Measurements from ENCODE around the gene AMT.
A peak's percentile ranks its signal among the peaks of the same experiment; 100 is the strongest.
"Not testable (repeated sequence)": the region's sequence is repeated elsewhere in the genome, so short reads cannot be mapped to it uniquely, and the experiment has no call there.

The AMT gene

DNA sequence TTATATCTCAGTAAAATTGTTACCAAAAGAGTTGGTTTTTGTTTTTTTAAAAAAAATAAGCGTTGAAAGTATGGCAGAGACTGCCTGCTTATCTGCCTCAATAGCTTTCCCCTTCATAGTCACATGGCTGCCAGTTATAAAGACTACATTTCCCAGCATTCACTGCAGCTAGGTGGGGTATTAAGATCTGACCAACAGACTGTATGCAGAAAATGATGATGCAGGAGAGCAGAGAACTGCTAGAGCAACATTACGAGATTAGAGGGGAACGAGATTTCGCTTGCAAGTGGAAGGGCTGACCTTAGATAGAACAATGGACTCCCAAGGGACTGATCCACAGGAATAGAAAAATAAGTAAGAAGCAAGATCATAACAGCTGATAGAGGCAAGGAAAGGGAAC lies 24.8 kb downstream of the AMT start:
- Mint-ChIP-seq H3K4me1 (ENCODE audit: low read depth in 2 of 2) (peaks cover 53 to 75% of the 10 kb centered on the region in 2 donors), H3K9me3 (no peaks in the 10 kb centered on the region), H3K36me3 (ENCODE audit: insufficient read depth) (peaks cover 77% of the 10 kb centered on the region), H3K27ac (peak overlapping the region; percentile 82 to 87), H3K27me3 (no peaks in the 10 kb centered on the region), H3K4me3 (peak overlapping the region; percentile 2 to 28)
- DNase-seq (no peak), ATAC-seq (replicated peaks) (peak; percentile 58)

DNA sequence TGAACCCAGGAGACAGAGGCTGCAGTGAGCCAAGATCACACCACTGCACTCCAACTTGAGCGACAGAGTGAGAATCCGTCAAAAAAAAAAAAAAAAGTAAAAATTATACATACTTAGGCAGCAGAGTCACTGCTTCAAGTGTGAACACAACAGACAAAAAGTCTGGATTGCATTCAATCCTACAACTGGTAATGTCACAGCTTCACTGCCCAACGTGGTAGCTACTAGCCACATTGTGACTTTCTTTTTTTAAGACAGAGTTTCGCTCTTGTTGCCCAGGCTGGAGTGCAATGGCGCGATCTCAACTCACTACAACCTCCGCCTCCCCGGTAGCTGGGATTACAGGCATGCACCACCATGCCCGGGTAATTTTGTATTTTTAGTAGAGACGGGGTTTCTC lies 31.0 kb downstream of the AMT start:
- not testable (repeated sequence) for ATAC-seq (replicated peaks); H3K4me3 Mint-ChIP-seq; H3K27ac Mint-ChIP-seq; H3K9me3 Mint-ChIP-seq; H3K27me3 Mint-ChIP-seq; DNase-seq
- Mint-ChIP-seq H3K36me3 (ENCODE audit: insufficient read depth) (peaks cover 67% of the 10 kb centered on the region), H3K4me1 (ENCODE audit: low read depth in 2 of 2) (peaks cover 47 to 57% of the 10 kb centered on the region in 2 donors)

DNA sequence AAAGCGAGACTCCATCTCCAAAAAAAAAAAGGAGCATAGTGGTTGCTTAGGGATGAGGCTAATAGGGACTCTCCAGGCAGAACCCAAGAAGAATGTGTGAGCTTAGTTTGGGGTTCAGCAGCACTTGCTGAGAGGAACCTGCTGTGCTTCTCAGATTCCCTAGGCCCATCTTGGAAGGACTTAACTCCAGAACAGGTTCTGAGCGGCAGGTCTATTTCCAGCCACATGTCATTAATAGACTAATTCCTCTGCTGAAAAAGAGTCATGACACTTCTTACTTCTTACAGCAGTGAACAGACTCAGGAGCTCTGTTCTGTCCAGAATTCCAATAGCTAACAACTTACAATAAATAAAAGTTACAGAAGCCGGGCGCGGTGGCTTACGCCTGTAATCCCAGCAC lies 33.0 kb downstream of the AMT start:
- peaks cover 38 to 52% of the 10 kb centered on the region in 2 donors for H3K4me1 Mint-ChIP-seq (ENCODE audit: low read depth in 2 of 2)
- H3K4me3 Mint-ChIP-seq: peak overlapping the region in 1 of 2 donors; percentile 14
- DNase-seq (no peak), ATAC-seq (replicated peaks) (no peak)
- H3K9me3 Mint-ChIP-seq: no peaks in the 10 kb centered on the region
- H3K36me3 Mint-ChIP-seq (ENCODE audit: insufficient read depth): peaks cover 54% of the 10 kb centered on the region
- H3K27ac Mint-ChIP-seq: peak overlapping the region in 1 of 2 donors; percentile 82
- H3K27me3 Mint-ChIP-seq: no peaks in the 10 kb centered on the region

DNA sequence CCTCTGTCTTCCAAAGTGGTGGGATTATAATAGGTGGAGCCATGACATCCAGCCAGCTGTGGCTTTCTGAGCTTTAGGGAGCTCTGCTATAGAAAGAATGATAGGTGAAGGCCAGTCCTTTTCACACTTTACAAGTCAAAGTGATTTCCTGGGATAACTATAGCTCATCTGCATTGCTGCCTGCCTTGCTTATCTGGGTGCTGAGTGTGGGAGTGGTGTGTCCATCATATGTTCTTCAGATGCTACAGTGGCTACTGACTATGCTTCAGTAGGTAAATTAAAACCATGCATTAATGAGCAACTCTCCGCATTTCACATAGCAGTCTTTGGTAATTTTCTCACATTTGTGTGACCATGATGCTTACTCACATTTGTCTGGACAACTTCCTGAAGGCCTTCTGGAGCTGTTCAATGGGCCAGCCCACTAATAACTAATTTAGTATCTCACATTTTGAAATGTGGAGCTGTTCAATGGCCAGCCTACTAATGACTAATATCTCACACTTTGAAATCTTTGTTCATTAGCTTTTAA lies 33.9 kb downstream of the AMT start:
- Mint-ChIP-seq H3K27ac (peak overlapping the region; percentile 41 to 82), H3K36me3 (ENCODE audit: insufficient read depth) (peaks cover 53% of the 10 kb centered on the region), H3K27me3 (no peaks in the 10 kb centered on the region), H3K4me1 (ENCODE audit: low read depth in 2 of 2) (peaks cover 41 to 53% of the 10 kb centered on the region in 2 donors), H3K4me3 (peak overlapping the region; percentile 8 to 38), H3K9me3 (no peaks in the 10 kb centered on the region)
- ATAC-seq (replicated peaks) (peak; percentile 16), DNase-seq (no peak)

DNA sequence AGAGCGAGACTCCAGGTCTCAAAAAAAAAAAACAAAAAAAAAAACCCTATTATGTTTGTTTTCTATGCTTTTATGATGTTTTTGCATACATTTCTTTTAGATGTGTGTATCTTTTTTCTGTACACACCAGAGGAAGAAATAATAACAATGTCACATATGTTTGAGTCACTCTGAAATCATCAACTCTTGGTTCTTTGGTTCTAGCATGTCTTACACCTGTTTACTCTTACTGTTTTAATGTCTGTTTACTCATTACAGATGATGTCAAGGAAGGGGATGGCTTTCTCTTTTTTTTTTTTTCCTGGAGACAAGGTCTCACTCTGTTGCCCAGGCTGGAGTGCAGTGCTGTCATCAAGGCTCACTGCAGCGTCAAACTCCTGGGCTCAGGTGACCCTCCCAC lies 34.6 kb downstream of the AMT start:
- H3K4me3 Mint-ChIP-seq: peak overlapping the region; percentile 8 to 38
- ATAC-seq (replicated peaks): peak; percentile 31
- peaks cover 41 to 51% of the 10 kb centered on the region in 2 donors for H3K4me1 Mint-ChIP-seq (ENCODE audit: low read depth in 2 of 2)
- peaks cover 47% of the 10 kb centered on the region for H3K36me3 Mint-ChIP-seq (ENCODE audit: insufficient read depth)
- peak overlapping the region; percentile 41 to 82 for H3K27ac Mint-ChIP-seq
- no peaks in the 10 kb centered on the region for H3K27me3 Mint-ChIP-seq
- no peak for DNase-seq
- H3K9me3 Mint-ChIP-seq: no peaks in the 10 kb centered on the region

DNA sequence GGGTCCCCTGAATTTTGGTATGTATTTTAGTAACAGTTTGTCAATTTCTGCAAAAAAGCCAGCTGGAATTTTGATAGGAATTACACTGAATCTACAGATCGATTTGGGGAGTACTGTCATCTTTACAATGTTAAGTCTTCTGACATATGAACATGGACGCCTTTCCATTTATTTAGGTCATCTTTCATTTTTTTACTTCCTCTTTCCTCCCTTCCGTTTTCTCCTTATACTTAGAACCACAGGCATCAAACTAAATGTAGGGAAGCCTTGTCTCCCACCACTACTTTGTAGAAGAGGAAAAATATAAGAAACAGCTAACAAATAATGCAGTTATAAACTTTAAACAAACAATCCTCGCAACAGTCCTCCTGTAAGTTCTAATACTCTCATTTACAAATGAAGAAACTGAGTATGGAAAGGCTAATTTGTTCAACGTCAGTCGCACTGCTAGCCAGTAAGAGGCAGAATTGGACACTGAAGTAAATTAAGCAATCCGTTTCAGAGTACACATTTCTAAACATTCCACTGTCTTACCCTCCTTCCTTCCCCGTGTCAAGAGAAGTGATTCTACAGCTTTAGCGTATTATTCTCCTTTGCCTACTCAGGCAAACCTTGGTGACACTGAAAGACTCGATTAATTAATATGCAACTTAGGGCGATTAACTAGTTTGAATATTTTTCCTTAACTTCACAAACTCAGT lies 36.1 kb downstream of the AMT start:
- Mint-ChIP-seq H3K9me3 (no peaks in the 10 kb centered on the region), H3K36me3 (ENCODE audit: insufficient read depth) (peaks cover 41% of the 10 kb centered on the region), H3K4me1 (ENCODE audit: low read depth in 2 of 2) (peaks cover 42 to 51% of the 10 kb centered on the region in 2 donors), H3K4me3 (peak overlapping the region; percentile 24 to 62), H3K27me3 (no peaks in the 10 kb centered on the region), H3K27ac (peak overlapping the region; percentile 50 to 67)
- DNase-seq (no peak), ATAC-seq (replicated peaks) (no peak)

DNA sequence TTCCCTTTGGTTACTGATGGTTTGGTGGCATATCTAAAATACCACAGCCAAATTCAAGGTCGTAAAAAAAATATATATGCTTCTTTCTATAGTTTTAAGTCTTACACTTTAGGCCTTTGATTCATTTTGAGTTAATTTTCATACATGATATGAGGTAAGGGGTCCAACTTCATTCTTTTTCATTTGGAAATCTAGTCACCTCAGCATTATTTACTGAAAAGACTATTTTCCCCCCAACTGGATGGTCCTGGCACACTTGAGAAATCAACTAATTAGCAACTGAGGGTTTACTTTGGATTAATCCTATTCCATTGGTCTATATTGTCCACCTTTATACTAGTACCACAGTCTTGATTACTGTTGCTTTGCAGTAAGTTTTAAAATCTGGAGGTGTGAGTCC lies 36.7 kb downstream of the AMT start:
- DNase-seq (no peak), ATAC-seq (replicated peaks) (no peak)
- Mint-ChIP-seq H3K36me3 (ENCODE audit: insufficient read depth) (peaks cover 35% of the 10 kb centered on the region), H3K27ac (peak overlapping the region in 1 of 2 donors; percentile 50), H3K4me1 (ENCODE audit: low read depth in 2 of 2) (peaks cover 42 to 51% of the 10 kb centered on the region in 2 donors), H3K27me3 (no peaks in the 10 kb centered on the region), H3K4me3 (peak overlapping the region in 1 of 2 donors; percentile 62), H3K9me3 (no peaks in the 10 kb centered on the region)

DNA sequence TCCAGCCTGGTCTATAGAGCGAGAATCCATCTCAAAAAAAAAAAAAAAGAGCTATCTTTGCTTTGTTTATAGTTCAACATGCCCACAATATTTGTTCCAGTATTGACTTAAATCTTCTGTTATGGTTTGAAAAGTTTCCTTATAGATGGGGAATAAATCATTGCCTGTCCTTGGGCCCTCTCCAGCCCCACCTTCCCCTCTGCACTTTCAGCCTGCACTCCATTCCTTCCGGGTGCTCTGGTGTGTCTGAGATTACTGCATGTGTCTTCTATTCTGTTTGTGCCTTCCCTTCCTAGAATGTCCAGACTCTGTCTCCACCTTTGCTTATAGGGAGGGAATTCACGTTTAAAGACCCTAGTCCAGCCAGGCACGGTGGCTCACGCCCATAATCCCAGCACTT lies 38.9 kb downstream of the AMT start:
- DNase-seq (no peak), ATAC-seq (replicated peaks) (no peak)
- Mint-ChIP-seq H3K4me1 (ENCODE audit: low read depth in 2 of 2) (peaks cover 45 to 63% of the 10 kb centered on the region in 2 donors), H3K27ac (peak overlapping the region; percentile 74 to 80), H3K4me3 (peak overlapping the region; percentile 29 to 34), H3K9me3 (no peaks in the 10 kb centered on the region), H3K36me3 (ENCODE audit: insufficient read depth) (peaks cover 36% of the 10 kb centered on the region), H3K27me3 (no peaks in the 10 kb centered on the region)

DNA sequence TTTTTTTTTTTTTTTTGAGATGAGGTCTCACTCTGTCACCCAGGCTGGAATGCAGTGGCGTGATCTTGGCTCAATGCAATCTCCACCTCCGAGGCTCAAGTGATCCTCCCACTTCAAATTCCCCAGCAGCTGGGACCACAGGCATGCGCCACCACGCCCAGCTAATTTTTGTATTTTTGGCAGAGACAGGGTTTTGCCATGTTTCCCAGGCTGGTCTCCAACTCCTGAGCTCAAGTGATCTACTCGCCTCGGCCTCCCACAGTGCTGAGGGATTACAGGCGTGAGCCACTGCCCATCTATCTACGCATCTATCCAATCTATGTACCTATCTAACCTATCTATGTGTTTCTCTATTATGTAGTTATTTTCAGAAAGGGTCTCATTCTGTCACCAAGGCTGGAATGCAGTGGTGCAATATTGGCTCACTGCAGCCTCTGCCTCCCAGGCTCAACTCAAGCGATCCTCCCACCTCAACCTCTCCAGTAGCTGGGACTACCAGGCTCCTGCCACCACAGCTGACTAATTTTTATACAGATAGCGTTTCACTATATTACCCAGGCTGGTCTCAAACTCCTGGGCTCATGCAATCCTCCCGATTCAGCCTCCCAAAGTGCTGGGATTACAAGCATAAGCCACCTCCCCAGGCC lies 43.9 kb downstream of the AMT start:
- H3K4me1 Mint-ChIP-seq (ENCODE audit: low read depth in 2 of 2): peaks cover 31 to 49% of the 10 kb centered on the region in 2 donors
- DNase-seq (no peak), ATAC-seq (replicated peaks) (no peak)
- peak overlapping the region; percentile 87 to 90 for H3K27ac Mint-ChIP-seq
- no peaks in the 10 kb centered on the region for H3K27me3 Mint-ChIP-seq
- peaks cover 38% of the 10 kb centered on the region for H3K36me3 Mint-ChIP-seq (ENCODE audit: insufficient read depth)
- H3K4me3 Mint-ChIP-seq: peak overlapping the region; percentile 29 to 66
- H3K9me3 Mint-ChIP-seq: no peaks in the 10 kb centered on the region

DNA sequence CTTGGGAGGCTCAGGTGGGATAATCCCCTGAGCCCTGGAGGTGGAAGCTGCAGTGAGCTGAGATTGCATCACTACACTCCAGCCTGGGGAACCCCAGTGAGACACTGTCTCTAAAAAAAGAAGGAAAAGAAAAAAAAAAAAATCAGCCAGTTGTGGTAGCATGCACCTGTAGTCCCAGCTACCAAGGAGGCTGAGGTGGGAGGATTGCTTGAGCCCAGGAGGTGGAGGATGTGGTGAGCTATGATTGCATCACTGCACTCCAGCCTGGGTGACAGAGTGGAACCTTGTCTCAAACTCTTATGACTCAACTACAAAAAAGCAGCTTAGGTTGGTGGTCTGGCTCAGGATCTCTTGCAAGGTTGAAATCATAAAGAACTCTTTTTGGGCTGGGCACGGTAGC lies 44.8 kb downstream of the AMT start:
- no peaks in the 10 kb centered on the region for H3K27me3 Mint-ChIP-seq
- peak overlapping the region in 1 of 2 donors; percentile 20 for H3K4me3 Mint-ChIP-seq
- peaks cover 29 to 47% of the 10 kb centered on the region in 2 donors for H3K4me1 Mint-ChIP-seq (ENCODE audit: low read depth in 2 of 2)
- H3K36me3 Mint-ChIP-seq (ENCODE audit: insufficient read depth): peaks cover 46% of the 10 kb centered on the region
- ATAC-seq (replicated peaks): peak; percentile 72
- H3K27ac Mint-ChIP-seq: peak overlapping the region in 1 of 2 donors; percentile 87
- peak in 1 of 3 experiments; percentile 10 for DNase-seq
- no peaks in the 10 kb centered on the region for H3K9me3 Mint-ChIP-seq

DNA sequence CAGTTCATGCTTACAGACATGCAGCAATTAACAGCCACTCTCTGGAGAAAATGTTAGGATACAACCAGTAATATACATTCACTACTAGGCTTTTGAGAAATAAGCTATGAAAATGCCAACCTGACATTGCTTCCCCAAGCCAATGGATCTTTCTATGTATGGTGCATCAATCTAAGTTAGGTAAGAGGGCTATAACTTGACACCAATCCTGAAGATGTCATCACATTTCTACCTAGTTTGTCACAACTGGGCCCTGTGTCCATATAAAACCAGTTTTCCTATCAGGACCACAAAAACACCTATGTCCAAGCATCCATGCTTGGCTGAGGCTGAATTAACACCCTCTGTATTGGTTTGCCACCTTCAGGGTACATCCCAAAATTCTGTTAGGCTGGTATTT lies 50.3 kb downstream of the AMT start:
- H3K4me3 Mint-ChIP-seq: no peak overlapping the region
- no peak for DNase-seq
- H3K27me3 Mint-ChIP-seq: no peaks in the 10 kb centered on the region
- peaks cover 84% of the 10 kb centered on the region for H3K36me3 Mint-ChIP-seq (ENCODE audit: insufficient read depth)
- ATAC-seq (replicated peaks): no peak
- H3K9me3 Mint-ChIP-seq: no peaks in the 10 kb centered on the region
- peak overlapping the region in 1 of 2 donors; percentile 50 for H3K27ac Mint-ChIP-seq
- peaks cover 20 to 31% of the 10 kb centered on the region in 2 donors for H3K4me1 Mint-ChIP-seq (ENCODE audit: low read depth in 2 of 2)

DNA sequence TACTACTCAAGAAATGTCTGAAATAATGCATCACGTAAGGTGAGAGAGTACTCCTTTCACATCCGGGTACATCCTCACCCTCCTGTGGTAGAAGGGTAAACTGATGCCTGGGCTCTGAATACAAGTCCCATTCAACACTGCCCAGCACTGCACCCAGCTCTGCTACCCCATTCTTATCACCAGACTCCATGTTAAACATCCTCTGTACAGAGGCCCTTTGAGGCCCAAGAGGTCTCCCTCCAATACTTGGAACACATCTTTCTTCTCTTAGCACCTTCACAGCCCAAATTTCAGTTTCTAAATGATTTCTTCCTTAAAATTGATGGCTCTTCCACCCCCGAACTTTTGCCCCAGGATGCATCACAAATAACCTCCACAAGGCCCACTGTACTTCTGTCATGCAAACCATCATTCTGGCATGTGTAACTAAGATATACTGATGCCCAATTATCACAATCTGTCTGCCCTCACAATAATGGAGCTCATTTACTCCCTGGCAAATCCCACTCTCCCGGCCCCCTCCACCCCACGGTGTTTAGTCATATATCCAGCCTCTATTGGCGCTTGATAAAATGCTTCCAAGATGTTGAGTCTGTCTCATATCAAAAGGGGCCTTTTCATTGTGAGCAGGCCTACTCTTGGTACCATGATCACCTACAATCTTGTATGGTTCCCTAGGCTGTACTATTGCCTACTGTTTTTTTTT lies 51.5 kb downstream of the AMT start:
- Mint-ChIP-seq H3K4me1 (ENCODE audit: low read depth in 2 of 2) (peaks cover 18 to 36% of the 10 kb centered on the region in 2 donors), H3K27me3 (no peaks in the 10 kb centered on the region), H3K9me3 (no peaks in the 10 kb centered on the region), H3K27ac (peak overlapping the region; percentile 42 to 50), H3K4me3 (no peak overlapping the region), H3K36me3 (ENCODE audit: insufficient read depth) (peaks cover 91% of the 10 kb centered on the region)
- ATAC-seq (replicated peaks): no peak
- DNase-seq: no peak

Data from effector memory CD8-positive, alpha-beta T cell (primary cell).